Endothelial cell of umbilical vein (primary cell): ENCODE measurements around the gene TAS1R2. TPM values are rescaled to one million over a fixed set of nuclear protein-coding genes. Genes with fewer than 3 reads are reported as not detected.

Experiments used
- BruUV-seq: library from RNA; stranded (reverse); fragments of 400-500 nt; replicated peaks from 2 replicates; lab custom pipeline; 2021; lab: Mats Ljungman, UMichigan
- CTCF ChIA-PET: fragments of 300-600, 350-600 bp; sonication (Branson Sonifier 250); formaldehyde crosslinking; loops from one replicate; lab custom pipeline; 2021; ENCODE audit warnings: antibody characterized with exemption, inconsistent platforms; lab: Charles Lee
- POLR2A ChIA-PET: fragments of 300-600, 350-600 bp; sonication (Branson Sonifier 250); formaldehyde crosslinking; loops from one replicate; lab custom pipeline; 2021; ENCODE audit warnings: antibody characterized with exemption, inconsistent platforms; lab: Charles Lee
- DNase-seq: peaks from one replicate; pipeline ENCODE4 v3.0.0-alpha.2; 2011; ENCODE audit warnings: low read depth, low spot score
- FAIRE-seq: peaks from 2 replicates; lab custom pipeline; 2011; peaks lifted over from hg19 to GRCh38; lab: Jason Lieb, UNC
- H2AFZ ChIP-seq: 2 replicates; pipeline ENCODE4 v1.6.0; 2012; ENCODE audit warnings: low read depth, low read length, control low read depth, inconsistent platforms
- H3K27ac ChIP-seq: 2 replicates; pipeline ENCODE4 v1.5.1; 2011; ENCODE audit warnings: low read depth, mild to moderate bottlenecking, control low read depth, low read length, moderate library complexity; ENCODE audit not compliant: insufficient read depth
- H3K27me3 ChIP-seq, 2 experiments: 2 replicates each; pipeline versions ENCODE4 v1.6.0 to v1.6.1; 2011; ENCODE audit warnings: low read length in 2 of 2, mixed read lengths in 1 of 2; ENCODE audit not compliant: control insufficient read depth in 2 of 2, insufficient read depth in 2 of 2
- H3K36me3 ChIP-seq, 2 experiments: 2 replicates in 1 of 2; 3 replicates in 1 of 2; pipeline ENCODE4 v1.5.1; 2011; ENCODE audit warnings: low read length in 2 of 2, mild to moderate bottlenecking in 1 of 2, moderate library complexity in 1 of 2; ENCODE audit not compliant: control insufficient read depth in 2 of 2, insufficient read depth in 2 of 2; ENCODE audit errors: extremely low read depth in 1 of 2
- H3K4me1 ChIP-seq: 3 replicates; pipeline ENCODE4 v1.5.1; 2011; ENCODE audit warnings: mild to moderate bottlenecking, low read length; ENCODE audit not compliant: control insufficient read depth, insufficient read depth; ENCODE audit errors: extremely low read depth
- H3K4me2 ChIP-seq: 2 replicates; pipeline ENCODE4 v1.6.1; 2011; ENCODE audit warnings: low read length, control low read depth, mixed read lengths; ENCODE audit not compliant: insufficient read depth
- H3K4me3 ChIP-seq, 3 experiments: fragments of 200-600 bp in 1 of 3; sonication (generic), shearing (Covaris generic) in 1 of 3; replicated peaks in 1 of 3; 2 replicates each; pipeline ENCODE4 v1.5.1; 2011 to 2016; ENCODE audit warnings: control low read depth in 3 of 3, low read length in 3 of 3, mild to moderate bottlenecking in 2 of 3, inconsistent platforms in 1 of 3, low read depth in 1 of 3, moderate library complexity in 1 of 3; ENCODE audit not compliant: insufficient read depth in 1 of 3
- H3K79me2 ChIP-seq: 2 replicates; pipeline ENCODE4 v1.6.0; 2012; ENCODE audit warnings: low read length, inconsistent platforms; ENCODE audit not compliant: control insufficient read depth, insufficient read depth
- H3K9ac ChIP-seq: replicated peaks from 2 replicates; pipeline ENCODE3; 2011; ENCODE audit warnings: low read length, control low read depth; ENCODE audit not compliant: insufficient read depth; ENCODE audit errors: extremely low read depth
- H3K9me1 ChIP-seq: replicated peaks from 3 replicates; pipeline ENCODE4 v1.6.0; 2011; ENCODE audit warnings: mild to moderate bottlenecking, low read length; ENCODE audit not compliant: control insufficient read depth, insufficient read depth; ENCODE audit errors: extremely low read depth
- H3K9me3 ChIP-seq: replicated peaks from 2 replicates; pipeline ENCODE4 v1.5.1; 2012; ENCODE audit warnings: low read length, inconsistent platforms; ENCODE audit not compliant: control insufficient read depth, insufficient read depth
- H4K20me1 ChIP-seq: replicated peaks from 2 replicates; pipeline ENCODE3; 2011; ENCODE audit warnings: mild to moderate bottlenecking, low read length; ENCODE audit not compliant: control insufficient read depth, insufficient read depth; ENCODE audit errors: extremely low read depth
- EZH2 ChIP-seq: IDR thresholded peaks from 2 replicates; pipeline ENCODE4 v1.6.1; 2012; ENCODE audit warnings: borderline replicate concordance, low read depth, mild to moderate bottlenecking, moderate library complexity, low read length, inconsistent platforms; ENCODE audit not compliant: severe bottlenecking
- FOS ChIP-seq: IDR thresholded peaks from 2 replicates; pipeline ENCODE4 v1.6.1; 2011; ENCODE audit warnings: mild to moderate bottlenecking, low read length, moderate library complexity, borderline replicate concordance; ENCODE audit not compliant: insufficient read depth
- GATA2 ChIP-seq: IDR thresholded peaks from 2 replicates; pipeline ENCODE4 v1.7.0; 2011; ENCODE audit warnings: low read depth, mild to moderate bottlenecking, moderate library complexity, mixed read lengths, low read length; ENCODE audit not compliant: insufficient read length, insufficient read depth
- POLR2A ChIP-seq: IDR thresholded peaks from 2 replicates; pipeline ENCODE4 v1.6.1; 2012; ENCODE audit warnings: low read depth, mild to moderate bottlenecking, control low read depth, low read length
- dilution Hi-C: fragments of 300-500 bp; cut with MboI; formaldehyde crosslinking; loops from one replicate; pipeline ENCODE4 v1.15.0; 2019; ENCODE audit warnings: low sequenced_read_pairs; ENCODE audit not compliant: extremely low pct_ligation_motif_present
- intact Hi-C: fragments of 100-400 bp; cut with micrococcal nuclease; formaldehyde crosslinking; loops from one replicate; pipeline ENCODE4 v1.10.0; 2022
- polyA plus RNA-seq, 4 experiments: library from polyadenylated mRNA; depleted of rRNA in 3 of 4; stranded (reverse) in 3 of 4; unstranded in 1 of 4; fragments of >200 nt; gene quantifications; 2 replicates each; pipeline versions ENCODE4 v1.2.1 to v1.2.3, GENCODE V29; 2011 to 2012; ENCODE audit warnings: missing spikeins in 1 of 4
- total RNA-seq: library from RNA; stranded (reverse); gene quantifications from 2 replicates; pipeline ENCODE4 v1.2.3, GENCODE V29; 2021
- TF ChIP-seq, protein P1 (sequence below), 2 donors: IDR thresholded peaks; 1 replicate in 1 of 2; 2 replicates in 1 of 2; pipeline ENCODE4 v1.5.1; 2011; ENCODE audit warnings: low read length in 2 of 2, mild to moderate bottlenecking in 2 of 2, moderate library complexity in 2 of 2, control low read depth in 1 of 2, inconsistent platforms in 1 of 2, low read depth in 1 of 2; ENCODE audit not compliant: insufficient read depth in 1 of 2; ENCODE audit errors: extremely low read depth in 1 of 2

The TAS1R2 gene
- total and polyA plus RNA-seq, 2 donors (not counting 3 experiments of a cell fraction or from before 2014, with no cell fraction given) = not detected

GRCh38 chr1:18820791-18821641 is 38.4 kb downstream of the TAS1R2 start:
- POLR2A ChIA-PET = no interaction called here
- Histone ChIP-seq H3K4me3 (no peak overlapping the region), H3K9me1 (no peaks in the 10 kb centered on the region), H3K9ac (no peak overlapping the region), H4K20me1 (no peaks in the 10 kb centered on the region), H3K27me3 (peaks cover 3% of the 10 kb centered on the region in 2 experiments), H3K27ac (no peak overlapping the region), H2AFZ (no peak overlapping the region), H3K36me3 (no peaks in the 10 kb centered on the region), H3K4me2 (no peak overlapping the region), H3K9me3 (no peaks in the 10 kb centered on the region), H3K4me1 (no peaks in the 10 kb centered on the region), H3K79me2 (no peaks in the 10 kb centered on the region)
- TF ChIP-seq POLR2A (no peak), FOS (no peak), GATA2 (no peak), EZH2 (no peak)
- TF ChIP-seq, protein P1, sequence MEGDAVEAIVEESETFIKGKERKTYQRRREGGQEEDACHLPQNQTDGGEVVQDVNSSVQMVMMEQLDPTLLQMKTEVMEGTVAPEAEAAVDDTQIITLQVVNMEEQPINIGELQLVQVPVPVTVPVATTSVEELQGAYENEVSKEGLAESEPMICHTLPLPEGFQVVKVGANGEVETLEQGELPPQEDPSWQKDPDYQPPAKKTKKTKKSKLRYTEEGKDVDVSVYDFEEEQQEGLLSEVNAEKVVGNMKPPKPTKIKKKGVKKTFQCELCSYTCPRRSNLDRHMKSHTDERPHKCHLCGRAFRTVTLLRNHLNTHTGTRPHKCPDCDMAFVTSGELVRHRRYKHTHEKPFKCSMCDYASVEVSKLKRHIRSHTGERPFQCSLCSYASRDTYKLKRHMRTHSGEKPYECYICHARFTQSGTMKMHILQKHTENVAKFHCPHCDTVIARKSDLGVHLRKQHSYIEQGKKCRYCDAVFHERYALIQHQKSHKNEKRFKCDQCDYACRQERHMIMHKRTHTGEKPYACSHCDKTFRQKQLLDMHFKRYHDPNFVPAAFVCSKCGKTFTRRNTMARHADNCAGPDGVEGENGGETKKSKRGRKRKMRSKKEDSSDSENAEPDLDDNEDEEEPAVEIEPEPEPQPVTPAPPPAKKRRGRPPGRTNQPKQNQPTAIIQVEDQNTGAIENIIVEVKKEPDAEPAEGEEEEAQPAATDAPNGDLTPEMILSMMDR (IDR thresholded peaks at IDR 0.05; ENCODE audit: extremely low read depth in 1 of 2, insufficient read depth in 1 of 2, low read depth in 1 of 2, low read length in 2 of 2) = peak; percentile 91 to 96
- dilution Hi-C loops (no loop called here), intact Hi-C loops (loop anchor here (1.0 to 5.0 kb wide), 4 partner anchors 54 to 1168 kb away; no protein-coding TSS in a partner anchor)
- peak; percentile 56 for DNase-seq
- peak; percentile 92 for FAIRE-seq
- CTCF ChIA-PET = interaction anchor here (1.0 to 11.0 kb wide), 9 partner anchors 10 to 1172 kb away, joined by 3 to 206 read pairs (median 4); no protein-coding TSS in a partner anchor
- BruUV-seq = no TSS peak
